K562 (cell line): ENCODE data around the gene BBC3. TPM values are rescaled to one million over a fixed set of nuclear protein-coding genes. Genes with fewer than 3 reads are reported as not detected.

Source experiments
- E2F6 ChIP-seq, 2 experiments: IDR thresholded peaks; 2 replicates each; pipeline ENCODE4 v1.6.1; 2011; ENCODE audit warnings: borderline replicate concordance in 1 of 2, control low read depth in 1 of 2, low read depth in 1 of 2, low read length in 1 of 2, mild to moderate bottlenecking in 1 of 2, mixed read lengths in 1 of 2, moderate library complexity in 1 of 2; ENCODE audit not compliant: insufficient read depth in 1 of 2, insufficient read length in 1 of 2, poor library complexity in 1 of 2, severe bottlenecking in 1 of 2; ENCODE audit errors: extremely low read depth in 1 of 2
- FUS ChIP-seq: fragments of 200-400 bp; formaldehyde crosslinking; optimal IDR thresholded peaks from 2 replicates; pipeline ENCODE3; 2017; ENCODE audit warnings: low read depth, low read length
- HES1 ChIP-seq: fragments of 450-650 bp; IDR thresholded peaks from 2 replicates; pipeline ENCODE4 v1.6.1; 2016; ENCODE audit warnings: low read depth, mild to moderate bottlenecking, moderate library complexity
- HOMEZ ChIP-seq: fragments of 250-450 bp; sonication (Bioruptor Pico); IDR thresholded peaks from 2 replicates; pipeline ENCODE4 v1.4.0; 2020; ENCODE audit warnings: mild to moderate bottlenecking, moderate library complexity
- MAFG ChIP-seq: fragments of 450-650 bp; conservative IDR thresholded peaks from 2 replicates; pipeline ENCODE4 v1.6.1; 2016; ENCODE audit warnings: missing genetic modification characterization, missing compliant biosample characterization
- NR4A1 ChIP-seq, 2 experiments: fragments of 250-450 bp in 1 of 2; fragments of 450-650 bp in 1 of 2; sonication (Bioruptor Pico) in 1 of 2; IDR thresholded peaks; 2 replicates each; pipeline versions ENCODE4 v1.4.0 to v1.6.1; 2016 to 2020; ENCODE audit warnings: mild to moderate bottlenecking in 2 of 2, missing compliant biosample characterization in 1 of 2, missing genetic modification characterization in 1 of 2, moderate library complexity in 1 of 2
- POLR3G ChIP-seq: IDR thresholded peaks from 2 replicates; pipeline ENCODE4 v1.6.1; 2011; ENCODE audit not compliant: insufficient read length, insufficient replicate concordance; ENCODE audit errors: extremely low read depth
- RFX1 ChIP-seq: fragments of 450-650 bp; IDR thresholded peaks from 2 replicates; pipeline ENCODE4 v1.6.1; 2016; ENCODE audit warnings: mild to moderate bottlenecking, moderate library complexity
- TSHZ1 ChIP-seq: fragments of 250-450 bp; sonication (Bioruptor Pico); IDR thresholded peaks from 2 replicates; pipeline ENCODE4 v1.4.0; 2020; ENCODE audit warnings: mild to moderate bottlenecking, moderate library complexity
- ZBTB1 ChIP-seq: sonication (generic); formaldehyde crosslinking; IDR thresholded peaks from 2 replicates; pipeline ENCODE4 v1.8.1; 2023; ENCODE audit warnings: missing genetic modification reagents, low read depth, mild to moderate bottlenecking, borderline replicate concordance
- ZBTB9 ChIP-seq: fragments of 450-650 bp; formaldehyde crosslinking; IDR thresholded peaks from 2 replicates; pipeline ENCODE4 v1.4.0; 2020; ENCODE audit warnings: mild to moderate bottlenecking, moderate library complexity
- ZNF436 ChIP-seq: fragments of 250-450, 450-650 bp; sonication (Bioruptor Pico); formaldehyde crosslinking; IDR thresholded peaks from 2 replicates; pipeline ENCODE4 v1.7.0; 2020; ENCODE audit warnings: mild to moderate bottlenecking
- polyA plus RNA-seq, 8 experiments: library from polyadenylated mRNA; depleted of rRNA in 4 of 8; stranded (reverse) in 5 of 8; unstranded in 3 of 8; fragments of >200 nt; fragmentation: Nextera tagmentation in 2 of 8; fragmentation: Illumina TruSeq in 1 of 8; extraction: Ambion mirVana in 2 of 8; extraction: Trizol in 1 of 8; gene quantifications; 2 replicates each; pipeline versions ENCODE4 v1.2.1 to v1.2.3, GENCODE V29; 2011 to 2014; ENCODE audit warnings: inconsistent platforms in 1 of 8, missing spikeins in 1 of 8
- total RNA-seq, 7 experiments: library from RNA; depleted of rRNA in 6 of 7; stranded (reverse); fragments of >200 nt in 6 of 7; fragmentation: Illumina TruSeq in 2 of 7; extraction: Trizol in 2 of 7; gene quantifications; 2 replicates each; pipeline versions ENCODE4 v1.2.1 to v1.2.3, GENCODE V29; 2011 to 2021; ENCODE audit warnings: low replicate concordance in 1 of 7
- TF ChIP-seq, protein P1 (sequence below): fragments of 450-650 bp; IDR thresholded peaks from 2 replicates; pipeline ENCODE4 v1.6.1; 2017; ENCODE audit warnings: mild to moderate bottlenecking, moderate library complexity
- TF ChIP-seq, protein P2 (sequence below): fragments of 450-650 bp; IDR thresholded peaks from 2 replicates; pipeline ENCODE4 v1.6.1; 2016; ENCODE audit warnings: antibody characterized with exemption

BBC3 gene
- total and polyA plus RNA-seq, 9 of the 15 experiments (the other 6 are each of a cell fraction or from before 2014, with no cell fraction given) = 0.15 to 30.7 (median 4.8) TPM

DNA sequence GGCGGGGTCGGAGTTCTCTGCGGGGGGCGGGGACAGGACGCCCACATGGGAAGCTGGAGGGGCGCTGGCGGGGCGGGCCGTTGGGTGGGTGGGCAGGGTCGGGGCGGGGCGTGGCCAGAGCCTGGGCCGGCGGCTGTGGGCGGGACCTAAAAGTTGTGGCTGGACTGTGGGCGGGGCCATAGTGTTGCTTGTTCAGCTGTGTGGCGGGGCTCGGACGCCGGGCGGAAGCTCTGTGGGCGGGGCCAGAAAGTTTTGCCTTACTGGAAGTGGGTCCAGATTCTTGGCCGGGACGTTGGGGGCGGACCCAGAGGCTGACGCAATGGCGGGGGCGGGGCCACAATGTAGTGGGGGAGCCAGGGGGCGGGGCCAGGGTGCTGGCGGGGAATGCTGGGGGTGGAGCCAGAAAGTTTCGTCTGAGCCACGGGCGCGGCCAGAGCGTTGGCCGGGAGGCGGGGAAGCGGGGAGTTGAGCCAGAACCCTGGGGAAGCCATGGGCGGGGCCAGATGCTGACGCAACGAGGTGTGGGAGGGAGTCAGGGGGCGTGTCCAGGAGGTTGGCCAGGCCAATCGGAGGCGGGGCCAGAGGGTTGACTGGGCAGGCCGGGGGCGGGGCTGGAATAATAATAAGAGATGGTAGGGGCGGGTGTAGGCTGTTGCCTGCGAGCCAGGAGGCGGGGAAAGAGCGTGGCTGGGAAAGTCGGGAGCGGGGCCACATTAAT is 25.9 kb upstream of the BBC3 start (continued):
- TF ChIP-seq HOMEZ (CRISPR knock-in tag) = no peak
- no peak for TF ChIP-seq ZBTB9
- TF ChIP-seq TSHZ1 = no peak
- no peak for TF ChIP-seq ZNF436 (CRISPR knock-in tag)
- no peak for TF ChIP-seq HES1
- TF ChIP-seq E2F6 (IDR thresholded peaks at IDR 0.05; ENCODE audit: borderline replicate concordance in 1 of 2, extremely low read depth in 1 of 2, insufficient read depth in 1 of 2, insufficient read length in 1 of 2, low read depth in 1 of 2, low read length in 1 of 2, poor library complexity in 1 of 2, severe bottlenecking in 1 of 2) = no peak
- no peak for TF ChIP-seq RFX1
- no peak for TF ChIP-seq POLR3G
- no peak for TF ChIP-seq MAFG (tag)
- no peak for TF ChIP-seq FUS
- TF ChIP-seq, protein P1, sequence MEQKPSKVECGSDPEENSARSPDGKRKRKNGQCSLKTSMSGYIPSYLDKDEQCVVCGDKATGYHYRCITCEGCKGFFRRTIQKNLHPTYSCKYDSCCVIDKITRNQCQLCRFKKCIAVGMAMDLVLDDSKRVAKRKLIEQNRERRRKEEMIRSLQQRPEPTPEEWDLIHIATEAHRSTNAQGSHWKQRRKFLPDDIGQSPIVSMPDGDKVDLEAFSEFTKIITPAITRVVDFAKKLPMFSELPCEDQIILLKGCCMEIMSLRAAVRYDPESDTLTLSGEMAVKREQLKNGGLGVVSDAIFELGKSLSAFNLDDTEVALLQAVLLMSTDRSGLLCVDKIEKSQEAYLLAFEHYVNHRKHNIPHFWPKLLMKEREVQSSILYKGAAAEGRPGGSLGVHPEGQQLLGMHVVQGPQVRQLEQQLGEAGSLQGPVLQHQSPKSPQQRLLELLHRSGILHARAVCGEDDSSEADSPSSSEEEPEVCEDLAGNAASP = no peak
- no peak for TF ChIP-seq NR4A1 (CRISPR knock-in tag; IDR thresholded peaks at IDR 0.05)
- no peak for TF ChIP-seq NR4A1 (tag; IDR thresholded peaks at IDR 0.05)
- no peak for TF ChIP-seq ZBTB1 (CRISPR knock-in tag)
- TF ChIP-seq, protein P2, sequence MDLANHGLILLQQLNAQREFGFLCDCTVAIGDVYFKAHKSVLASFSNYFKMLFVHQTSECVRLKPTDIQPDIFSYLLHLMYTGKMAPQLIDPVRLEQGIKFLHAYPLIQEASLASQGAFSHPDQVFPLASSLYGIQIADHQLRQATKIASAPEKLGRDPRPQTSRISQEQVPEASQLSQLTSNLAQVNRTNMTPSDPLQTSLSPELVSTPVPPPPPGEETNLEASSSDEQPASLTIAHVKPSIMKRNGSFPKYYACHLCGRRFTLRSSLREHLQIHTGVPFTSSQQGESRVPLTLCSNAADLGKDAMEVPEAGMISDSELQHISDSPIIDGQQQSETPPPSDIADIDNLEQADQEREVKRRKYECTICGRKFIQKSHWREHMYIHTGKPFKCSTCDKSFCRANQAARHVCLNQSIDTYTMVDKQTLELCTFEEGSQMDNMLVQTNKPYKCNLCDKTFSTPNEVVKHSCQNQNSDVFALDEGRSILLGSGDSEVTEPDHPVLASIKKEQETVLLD = no peak
